ENCODE data around the gene ADGRF1. TPM values are rescaled to one million over a fixed set of nuclear protein-coding genes. Genes with fewer than 3 reads are reported as not detected.

ADGRF1 gene
- total RNA-seq, 1 donor from 2014 or later, result not detected

GRCh38 chr6:47031656-47032055, 10.5 kb downstream of the ADGRF1 start:
- intact Hi-C loops (cut with DNase I), result no loop called here
- DNase-seq (no peak), ATAC-seq (ENCODE audit: poor library complexity) (no peak)

- ATAC-seq (ENCODE audit: poor library complexity) (no peak), DNase-seq (no peak)
- intact Hi-C loops (cut with DNase I), result no loop called here
Measured at GRCh38 chr6:47029865-47030561, 12.1 kb downstream of the ADGRF1 start.

- DNase-seq, result no peak
- no peak for ATAC-seq (ENCODE audit: poor library complexity)
- intact Hi-C loops (cut with DNase I), result no loop called here
Measured at GRCh38 chr6:47028835-47029360, 13.2 kb downstream of the ADGRF1 start.

GRCh38 chr6:47027315-47027714, 14.8 kb downstream of the ADGRF1 start:
- ATAC-seq (ENCODE audit: poor library complexity), result no peak
- no peak for DNase-seq
- intact Hi-C loops (cut with DNase I), result no loop called here

- no peak for DNase-seq
- ATAC-seq (ENCODE audit: poor library complexity), result no peak
- intact Hi-C loops (cut with DNase I), result no loop called here
Measured at GRCh38 chr6:47026679-47027078, 15.5 kb downstream of the ADGRF1 start.

GRCh38 chr6:47023573-47023972, 18.6 kb downstream of the ADGRF1 start:
- intact Hi-C loops (cut with DNase I), result no loop called here
- DNase-seq (no peak), ATAC-seq (ENCODE audit: poor library complexity) (no peak)

GRCh38 chr6:47022191-47022590, 19.9 kb downstream of the ADGRF1 start:
- intact Hi-C loops (cut with DNase I), result no loop called here
- ATAC-seq (ENCODE audit: poor library complexity) (no peak), DNase-seq (no peak)

GRCh38 chr6:47019941-47020340, 22.2 kb downstream of the ADGRF1 start:
- no peak for ATAC-seq (ENCODE audit: poor library complexity)
- intact Hi-C loops (cut with DNase I), result no loop called here
- no peak for DNase-seq

- no peak for ATAC-seq (ENCODE audit: poor library complexity)
- intact Hi-C loops (cut with DNase I), result no loop called here
Measured at GRCh38 chr6:47016909-47017308, 25.2 kb downstream of the ADGRF1 start.

GRCh38 chr6:47016261-47016660, 25.9 kb downstream of the ADGRF1 start:
- DNase-seq (no peak), ATAC-seq (ENCODE audit: poor library complexity) (no peak)
- intact Hi-C loops (cut with DNase I), result no loop called here

More at GRCh38 chr6:47016909-47017308, 25.2 kb downstream of the ADGRF1 start:
- DNase-seq, result no peak

GRCh38 chr6:47014401-47014800, 27.7 kb downstream of the ADGRF1 start:
- ATAC-seq (ENCODE audit: poor library complexity) (no peak), DNase-seq (no peak)
- intact Hi-C loops (cut with DNase I), result no loop called here

GRCh38 chr6:47009583-47009982, 32.5 kb downstream of the ADGRF1 start:
- DNase-seq, result no peak
- intact Hi-C loops (cut with DNase I), result no loop called here
- no peak for ATAC-seq (ENCODE audit: poor library complexity)

GRCh38 chr6:47008397-47008763, 33.8 kb downstream of the ADGRF1 start:
- intact Hi-C loops (cut with DNase I), result no loop called here
- no peak for ATAC-seq (ENCODE audit: poor library complexity)
- DNase-seq, result no peak

GRCh38 chr6:47007657-47008396, 34.3 kb downstream of the ADGRF1 start:
- no peak for ATAC-seq (ENCODE audit: poor library complexity)
- no peak for DNase-seq
- intact Hi-C loops (cut with DNase I), result no loop called here

- intact Hi-C loops (cut with DNase I), result no loop called here
Measured at GRCh38 chr6:47005486-47005885, 36.6 kb downstream of the ADGRF1 start.

GRCh38 chr6:47004463-47004862, 37.7 kb downstream of the ADGRF1 start:
- no peak for DNase-seq
- no peak for ATAC-seq (ENCODE audit: poor library complexity)
- intact Hi-C loops (cut with DNase I), result no loop called here

More at GRCh38 chr6:47005486-47005885, 36.6 kb downstream of the ADGRF1 start:
- ATAC-seq (ENCODE audit: poor library complexity) (no peak), DNase-seq (no peak)

- intact Hi-C loops (cut with DNase I), result no loop called here
- ATAC-seq (ENCODE audit: poor library complexity), result no peak
- no peak for DNase-seq
Measured at GRCh38 chr6:47000842-47001241, 41.3 kb downstream of the ADGRF1 start.

- DNase-seq (no peak), ATAC-seq (ENCODE audit: poor library complexity) (no peak)
- intact Hi-C loops (cut with DNase I), result no loop called here
Measured at GRCh38 chr6:46998436-46999017, 43.6 kb downstream of the ADGRF1 start.

GRCh38 chr6:46997646-46998045, 44.5 kb downstream of the ADGRF1 start:
- DNase-seq (no peak), ATAC-seq (ENCODE audit: poor library complexity) (no peak)
- intact Hi-C loops (cut with DNase I), result no loop called here
